AG09319 (cell line): Measurements from ENCODE around the gene CRELD2.
A peak's percentile ranks its signal among the peaks of the same experiment; 100 is the strongest.

ENCODE experiments used
- DNase-seq: peaks from one replicate; pipeline ENCODE4 v3.0.0-alpha.2; 2010; ENCODE audit warnings: low read depth; ENCODE audit errors: extremely low read depth
- CTCF ChIP-seq: IDR thresholded peaks from 2 replicates; pipeline ENCODE4 v1.5.1; 2011; ENCODE audit warnings: low read depth, mild to moderate bottlenecking, inconsistent platforms, low read length, moderate library complexity

The CRELD2 gene

GRCh38 chr22:49917974-49918910, at the start of gene CRELD2, which contains the start of gene ALG12:
Gene CRELD2, plus strand, starts transcription at chr22:49918634. Its CDS starts 136 bp downstream, at chr22:49918770.
Gene ALG12, minus strand, starts transcription at chr22:49918438. Its CDS starts 4,673 bp downstream, at chr22:49913765.
- no peak for TF ChIP-seq CTCF
- DNase-seq, result peak; percentile 91

- DNase-seq, result no peak
- no peak for TF ChIP-seq CTCF
These were observed 49.2 kb upstream of the CRELD2 start for GRCh38 chr22:49869086-49869830.

- no peak for TF ChIP-seq CTCF
- no peak for DNase-seq
These were observed 48.4 kb upstream of the CRELD2 start for GRCh38 chr22:49869845-49870712.

GRCh38 chr22:49871482-49871881, 47.0 kb upstream of the CRELD2 start:
- DNase-seq, result no peak
- no peak for TF ChIP-seq CTCF

GRCh38 chr22:49872347-49872746, 46.1 kb upstream of the CRELD2 start:
- TF ChIP-seq CTCF, result no peak
- no peak for DNase-seq

GRCh38 chr22:49873228-49873940, 45.0 kb upstream of the CRELD2 start:
- no peak for TF ChIP-seq CTCF
- no peak for DNase-seq
